Hematopoietic multipotent progenitor cell treated with erythropoietin and hydrocortisone succinate and interleukin-3 and kit ligand, for 6 days (in vitro differentiated cells): Measurements from ENCODE around the gene NTPCR.
"Not testable (repeated sequence)": the region's sequence is repeated elsewhere in the genome, so short reads cannot be mapped to it uniquely, and the experiment has no call there.

Experiments
- DNase-seq: peaks from one replicate; pipeline ENCODE4 v3.0.0-alpha.2; 2015

The NTPCR gene

GRCh38 chr1:232986527-232986922 is 36.1 kb downstream of the NTPCR start:
- DNase-seq: no peak

- DNase-seq: no peak
Measured at GRCh38 chr1:232987046-232987773, 36.8 kb downstream of the NTPCR start.

- DNase-seq: no peak
Measured at GRCh38 chr1:232987774-232988140, 37.3 kb downstream of the NTPCR start.

- DNase-seq: no peak
Measured at GRCh38 chr1:232988572-232989040, 38.2 kb downstream of the NTPCR start.

GRCh38 chr1:232990176-232991128 is 40.0 kb downstream of the NTPCR start:
- DNase-seq: no peak

- no peak for DNase-seq
Measured at GRCh38 chr1:232991238-232991637, 40.8 kb downstream of the NTPCR start.

GRCh38 chr1:232992227-232992626 is 41.8 kb downstream of the NTPCR start:
- DNase-seq: no peak

GRCh38 chr1:232993555-232993954 is 43.1 kb downstream of the NTPCR start:
- no peak for DNase-seq

- DNase-seq: no peak
Measured at GRCh38 chr1:232995189-232995588, 44.8 kb downstream of the NTPCR start.

- no peak for DNase-seq
Measured at GRCh38 chr1:232996143-232996542, 45.7 kb downstream of the NTPCR start.

GRCh38 chr1:232998138-232998537 is 47.7 kb downstream of the NTPCR start:
- DNase-seq: no peak

GRCh38 chr1:232998646-232999045 is 48.2 kb downstream of the NTPCR start:
- no peak for DNase-seq

- DNase-seq: no peak
Measured at GRCh38 chr1:232999956-233000625, 49.7 kb downstream of the NTPCR start.

- not testable (repeated sequence) for DNase-seq
Measured at GRCh38 chr1:233003638-233004037, 53.2 kb downstream of the NTPCR start.

- no peak for DNase-seq
Measured at GRCh38 chr1:233004451-233004850, 54.0 kb downstream of the NTPCR start.

- no peak for DNase-seq
Measured at GRCh38 chr1:233005156-233005555, 54.7 kb downstream of the NTPCR start.

GRCh38 chr1:233005703-233006102 is 55.3 kb downstream of the NTPCR start:
- DNase-seq: no peak

GRCh38 chr1:233006108-233006507 is 55.7 kb downstream of the NTPCR start:
- DNase-seq: no peak

GRCh38 chr1:233006541-233006973 is 56.1 kb downstream of the NTPCR start:
- no peak for DNase-seq

- no peak for DNase-seq
Measured at GRCh38 chr1:233010146-233010545, 59.7 kb downstream of the NTPCR start.

- no peak for DNase-seq
Measured at GRCh38 chr1:233012021-233012420, 61.6 kb downstream of the NTPCR start.

- DNase-seq: no peak
Measured at GRCh38 chr1:233015965-233016364, 65.6 kb downstream of the NTPCR start.

- DNase-seq: no peak
Measured at GRCh38 chr1:233016798-233017197, 66.4 kb downstream of the NTPCR start.
